SK-N-SH treated with all-trans-retinoic acid at 6 μM for 48 hours (cell line): ENCODE results near the gene FMR1NB.

Experiments
- ATAC-seq: fragments of 200-7000 bp; cut with Tn5 transposase; 3 replicates; pipeline ENCODE4 v1.9.1; 2020; ENCODE audit warnings: mild to moderate bottlenecking, moderate library complexity
- ARNTL ChIP-seq: fragments of 450-650 bp; formaldehyde crosslinking; IDR thresholded peaks from 2 replicates; pipeline ENCODE4 v1.5.0; 2020; ENCODE audit warnings: low read depth, mild to moderate bottlenecking, moderate library complexity, borderline replicate concordance
- CREB5 ChIP-seq: fragments of 250-450 bp; sonication (Bioruptor Pico); IDR thresholded peaks from 2 replicates; pipeline ENCODE4 v1.5.1; 2020; ENCODE audit warnings: low read depth, mild to moderate bottlenecking, moderate library complexity
- CSDC2 ChIP-seq: fragments of 250-450 bp; sonication (Bioruptor Pico); IDR thresholded peaks from 2 replicates; pipeline ENCODE4 v1.5.0; 2020; ENCODE audit warnings: mild to moderate bottlenecking, moderate library complexity
- CSRNP3 ChIP-seq: fragments of 250-450 bp; sonication (Bioruptor Pico); IDR thresholded peaks from 2 replicates; pipeline ENCODE4 v1.5.1; 2021; ENCODE audit warnings: mild to moderate bottlenecking, moderate library complexity
- ESRRG ChIP-seq: fragments of 250-450 bp; sonication (Bioruptor Pico); IDR thresholded peaks from 2 replicates; pipeline ENCODE4 v1.6.1; 2021; ENCODE audit warnings: mild to moderate bottlenecking
- GLIS3 ChIP-seq: fragments of 250-450 bp; sonication (Bioruptor Pico); IDR thresholded peaks from 2 replicates; pipeline ENCODE4 v1.5.0; 2020; ENCODE audit warnings: mild to moderate bottlenecking, moderate library complexity
- ISL1 ChIP-seq: fragments of 250-450 bp; sonication (Bioruptor Pico); IDR thresholded peaks from 2 replicates; pipeline ENCODE4 v2.1.2; 2022; ENCODE audit warnings: mild to moderate bottlenecking, moderate library complexity
- PATZ1 ChIP-seq: fragments of 250-450 bp; sonication (Bioruptor Pico); IDR thresholded peaks from 2 replicates; pipeline ENCODE4 v1.8.0; 2020; ENCODE audit warnings: mild to moderate bottlenecking, moderate library complexity, borderline replicate concordance
- POU6F1 ChIP-seq: fragments of 250-450 bp; sonication (Bioruptor Pico); IDR thresholded peaks from 2 replicates; pipeline ENCODE4 v1.8.0; 2021; ENCODE audit warnings: low read depth, mild to moderate bottlenecking, moderate library complexity, borderline replicate concordance
- SNAI2 ChIP-seq: fragments of 250-450 bp; sonication (Bioruptor Pico); IDR thresholded peaks from 2 replicates; pipeline ENCODE4 v1.5.0; 2020; ENCODE audit warnings: mild to moderate bottlenecking, moderate library complexity
- TCF4 ChIP-seq: fragments of 250-450 bp; sonication (Bioruptor Pico); IDR thresholded peaks from 2 replicates; pipeline ENCODE4 v1.8.0; 2021; ENCODE audit warnings: mild to moderate bottlenecking, moderate library complexity, borderline replicate concordance
- TSHZ2 ChIP-seq: fragments of 250-450 bp; sonication (Bioruptor Pico); IDR thresholded peaks from 2 replicates; pipeline ENCODE4 v1.5.0; 2020; ENCODE audit warnings: mild to moderate bottlenecking, moderate library complexity
- ZC3H10 ChIP-seq: fragments of 250-450 bp; sonication (Bioruptor Pico); IDR thresholded peaks from 2 replicates; pipeline ENCODE4 v1.5.1; 2021; ENCODE audit warnings: mild to moderate bottlenecking, moderate library complexity
- ZFP3 ChIP-seq: fragments of 250-450 bp; sonication (Bioruptor Pico); IDR thresholded peaks from 2 replicates; pipeline ENCODE4 v1.5.0; 2020; ENCODE audit warnings: mild to moderate bottlenecking, moderate library complexity
- ZFP30 ChIP-seq: fragments of 450-650 bp; formaldehyde crosslinking; IDR thresholded peaks from 2 replicates; pipeline ENCODE4 v1.5.0; 2022; ENCODE audit warnings: mild to moderate bottlenecking, moderate library complexity
- ZNF565 ChIP-seq: fragments of 450-650 bp; formaldehyde crosslinking; conservative IDR thresholded peaks from 2 replicates; pipeline ENCODE4 v1.5.0; 2020; ENCODE audit warnings: low read depth, mild to moderate bottlenecking, moderate library complexity
- ZNF70 ChIP-seq: fragments of 450-650 bp; formaldehyde crosslinking; IDR thresholded peaks from 2 replicates; pipeline ENCODE4 v1.5.0; 2020; ENCODE audit warnings: mild to moderate bottlenecking, moderate library complexity
- ZNF8 ChIP-seq: fragments of 450-650 bp; formaldehyde crosslinking; IDR thresholded peaks from 2 replicates; pipeline ENCODE4 v1.5.0; 2020; ENCODE audit warnings: mild to moderate bottlenecking, moderate library complexity

The FMR1NB gene

GRCh38 chrX:147981038-147981752 is at the start of gene FMR1NB:
FMR1NB (plus strand) TSS chrX:147981337; CDS start chrX:147981403, 66 bp downstream.
- TF ChIP-seq CREB5 (no peak), ISL1 (CRISPR knock-in tag) (no peak), CSRNP3 (CRISPR knock-in tag) (no peak), ZNF70 (CRISPR knock-in tag) (no peak), ARNTL (CRISPR knock-in tag) (no peak), TCF4 (CRISPR knock-in tag) (no peak), GLIS3 (CRISPR knock-in tag) (no peak), ZC3H10 (CRISPR knock-in tag) (no peak), ZFP3 (no peak), CSDC2 (no peak), TSHZ2 (CRISPR knock-in tag) (no peak), ZNF565 (CRISPR knock-in tag) (no peak), ZNF8 (CRISPR knock-in tag) (no peak), SNAI2 (CRISPR knock-in tag) (no peak), POU6F1 (no peak), PATZ1 (CRISPR knock-in tag) (no peak)
- ATAC-seq: no peak

GRCh38 chrX:147933815-147934214 is 47.3 kb upstream of the FMR1NB start:
- ATAC-seq: no peak

More at GRCh38 chrX:147933815-147934214, 47.3 kb upstream of the FMR1NB start:
- TF ChIP-seq ESRRG (CRISPR knock-in tag) (no peak), PATZ1 (CRISPR knock-in tag) (no peak), CSRNP3 (CRISPR knock-in tag) (no peak), TSHZ2 (CRISPR knock-in tag) (no peak), ZNF8 (CRISPR knock-in tag) (no peak), ZFP3 (no peak), ZFP30 (no peak), ARNTL (CRISPR knock-in tag) (no peak)
